Transverse colon (tissue), 3 donors: ENCODE data around the gene CELA3B.
"Not testable (repeated sequence)": the region's sequence is repeated elsewhere in the genome, so short reads cannot be mapped to it uniquely, and the experiment has no call there.

Experiments used
- CTCF ChIP-seq, 5 experiments: fragments of 200-600 bp in 3 of 5; fragments of 450-650 bp in 2 of 5; sonication (generic) in 3 of 5; IDR thresholded peaks; 1 replicate in 2 of 5; 2 replicates in 3 of 5; pipeline ENCODE4 v1.5.1; 2016 to 2017; ENCODE audit warnings: antibody characterized with exemption in 5 of 5, inconsistent platforms in 3 of 5, mild to moderate bottlenecking in 2 of 5, moderate library complexity in 1 of 5
- POLR2A ChIP-seq: fragments of 450-650 bp; IDR thresholded peaks from one replicate; pipeline ENCODE4 v1.6.1; 2016; ENCODE audit warnings: antibody characterized with exemption, mild to moderate bottlenecking, moderate library complexity

GRCh38 chr1:22012752-22013151 is 35.9 kb downstream of the CELA3B start:
- TF ChIP-seq POLR2A; CTCF (IDR thresholded peaks at IDR 0.05): not testable (repeated sequence)
